Transverse colon (tissue), 4 donors: ENCODE results near the gene MACO1. TPM values are rescaled to one million over a fixed set of nuclear protein-coding genes. Genes with fewer than 3 reads are reported as not detected.
"Not testable (repeated sequence)": the region's sequence is repeated elsewhere in the genome, so short reads cannot be mapped to it uniquely, and the experiment has no call there.

Experiments used
- DNase-seq: peaks from one replicate; pipeline ENCODE4 v3.0.0-alpha.2; 2019
- H3K27ac ChIP-seq, 4 donors: fragments of 200-600 bp; sonication (generic); 2 replicates each; pipeline ENCODE4 v1.5.1; 2016 to 2018; ENCODE audit warnings: inconsistent platforms in 4 of 4
- H3K27me3 ChIP-seq: fragments of 200-600 bp; sonication (generic); 2 replicates; pipeline ENCODE4 v1.5.1; 2017; ENCODE audit warnings: inconsistent platforms
- H3K36me3 ChIP-seq, 4 donors: fragments of 200-600 bp; sonication (generic); 2 replicates each; pipeline ENCODE4 v1.5.1; 2017 to 2019; ENCODE audit warnings: inconsistent platforms in 4 of 4
- H3K4me1 ChIP-seq, 4 donors: fragments of 200-600 bp; sonication (generic); 2 replicates each; pipeline ENCODE4 v1.5.1; 2017 to 2020; ENCODE audit warnings: inconsistent platforms in 4 of 4
- H3K4me3 ChIP-seq, 4 donors: fragments of 200-600 bp; sonication (generic); 1 replicate in 1 of 4; 2 replicates in 3 of 4; pipeline versions ENCODE4 v1.5.1 to v1.6.1; 2017 to 2019; ENCODE audit warnings: inconsistent platforms in 4 of 4
- H3K9me3 ChIP-seq, 2 donors: fragments of 200-600 bp; sonication (generic); 2 replicates each; pipeline ENCODE4 v1.5.1; 2017 to 2019; ENCODE audit warnings: inconsistent platforms in 2 of 2
- CTCF ChIP-seq, 5 experiments: fragments of 200-600 bp in 3 of 5; fragments of 450-650 bp in 2 of 5; sonication (generic) in 3 of 5; IDR thresholded peaks; 1 replicate in 2 of 5; 2 replicates in 3 of 5; pipeline ENCODE4 v1.5.1; 2016 to 2017; ENCODE audit warnings: antibody characterized with exemption in 5 of 5, inconsistent platforms in 3 of 5, mild to moderate bottlenecking in 2 of 5, moderate library complexity in 1 of 5
- EP300 ChIP-seq: sonication (generic); formaldehyde crosslinking; IDR thresholded peaks from one replicate; pipeline ENCODE4 v1.6.1; 2017; ENCODE audit warnings: antibody characterized with exemption, low read depth
- POLR2A ChIP-seq: fragments of 450-650 bp; IDR thresholded peaks from one replicate; pipeline ENCODE4 v1.6.1; 2016; ENCODE audit warnings: antibody characterized with exemption, mild to moderate bottlenecking, moderate library complexity
- POLR2AphosphoS5 ChIP-seq, 3 donors: sonication (generic); formaldehyde crosslinking; IDR thresholded peaks; one replicate each; pipeline ENCODE4 v1.6.1; 2016; ENCODE audit warnings: antibody characterized with exemption in 3 of 3
- WGBS, 2 donors: methylation state at CpG; one replicate each; pipeline ENCODE4 v1.1.5; 2018; ENCODE audit warnings: low coverage in 1 of 2; 5-methylcytosine and 5-hydroxymethylcytosine counted together
- in situ Hi-C, 4 donors: fragments of 200-750 bp; cut with MboI; loops; one replicate each; pipeline versions ENCODE4 v1.15.0 to v1.15.1; 2017; ENCODE audit warnings: low sequenced_read_pairs in 3 of 4, low pct_ligation_motif_present in 1 of 4, low pct_unique_long_range_greater_than_20kb in 1 of 4
- intact Hi-C: fragments of 100-400 bp; cut with DNase I; formaldehyde crosslinking; loops from one replicate; pipeline ENCODE4 v1.15.1; 2023; ENCODE audit warnings: low total_unique reads
- total RNA-seq, 4 donors: library from RNA; depleted of rRNA; stranded (reverse); fragments of >200 nt; gene quantifications; one replicate each; pipeline ENCODE4 v1.1.0, GENCODE V29; 2016

MACO1 gene
- total RNA-seq, 4 donors from 2014 or later = 11.3 to 24.9 (median 19.0) TPM

- WGBS, 2 donors = 65% methylated on average over 6 of the region's 6 CpGs; no CpG with 5 or more reads in 1 of the 2 donors
- intact Hi-C loops = no loop called here
Measured at GRCh38 chr1:25392841-25393240, 37.9 kb upstream of the MACO1 start.

DNA sequence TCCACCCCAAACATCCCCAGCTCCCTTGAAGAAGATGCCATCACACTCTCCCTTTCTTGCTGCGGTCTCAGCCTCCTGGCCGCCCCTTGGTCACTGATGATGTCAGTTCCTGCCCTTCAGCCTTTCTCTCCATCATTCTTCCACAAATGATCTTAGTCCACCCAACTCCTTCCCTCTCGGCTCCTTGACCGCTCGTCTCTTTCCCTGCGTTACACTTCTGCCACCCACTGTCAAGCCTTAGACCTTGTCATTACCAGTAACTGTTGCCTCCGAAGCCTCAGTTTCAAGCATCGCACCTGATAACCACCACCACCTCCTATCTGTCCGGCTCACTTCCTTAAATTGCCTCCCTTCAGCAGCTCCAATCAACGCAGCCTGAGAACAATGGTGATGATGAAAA, 33.1 kb upstream of the MACO1 start:
- H3K27me3 ChIP-seq, H3K4me3 ChIP-seq, DNase-seq, H3K27ac ChIP-seq, H3K36me3 ChIP-seq, intact Hi-C loops, H3K4me1 ChIP-seq, H3K9me3 ChIP-seq: not testable (repeated sequence)
- 52 to 75% methylated on average over 2 to 6 of the region's 10 CpGs for WGBS, 2 donors
- in situ Hi-C loops = loop anchor here in 1 of 4 donors (10.0 kb wide), 1 partner anchor 127 kb away; no protein-coding TSS in a partner anchor

More at GRCh38 chr1:25392841-25393240, 37.9 kb upstream of the MACO1 start:
- Histone ChIP-seq H3K27ac (no peak overlapping the region), H3K36me3 (no peaks in the 10 kb centered on the region), H3K4me1 (no peaks in the 10 kb centered on the region), H3K27me3 (no peaks in the 10 kb centered on the region), H3K4me3 (no peak overlapping the region), H3K9me3 (no peaks in the 10 kb centered on the region)
- TF ChIP-seq POLR2A = no peak
- TF ChIP-seq POLR2AphosphoS5 (IDR thresholded peaks at IDR 0.05) = no peak
- TF ChIP-seq EP300 = no peak
- no peak for TF ChIP-seq CTCF (IDR thresholded peaks at IDR 0.05)
- in situ Hi-C loops = loop anchor here in 1 of 4 donors (10.0 kb wide), 1 partner anchor 132 kb away; no protein-coding TSS in a partner anchor
- DNase-seq = no peak

- DNase-seq, H3K4me3 ChIP-seq, H3K36me3 ChIP-seq, H3K27ac ChIP-seq, H3K27me3 ChIP-seq, H3K9me3 ChIP-seq, intact Hi-C loops, H3K4me1 ChIP-seq: not testable (repeated sequence)
- WGBS, 2 donors = no CpG with 5 or more reads among the region's 2 CpGs
- in situ Hi-C loops = loop anchor here in 1 of 4 donors (10.0 kb wide), 1 partner anchor 127 kb away; no protein-coding TSS in a partner anchor
Measured at GRCh38 chr1:25398079-25398478, 32.6 kb upstream of the MACO1 start.

DNA sequence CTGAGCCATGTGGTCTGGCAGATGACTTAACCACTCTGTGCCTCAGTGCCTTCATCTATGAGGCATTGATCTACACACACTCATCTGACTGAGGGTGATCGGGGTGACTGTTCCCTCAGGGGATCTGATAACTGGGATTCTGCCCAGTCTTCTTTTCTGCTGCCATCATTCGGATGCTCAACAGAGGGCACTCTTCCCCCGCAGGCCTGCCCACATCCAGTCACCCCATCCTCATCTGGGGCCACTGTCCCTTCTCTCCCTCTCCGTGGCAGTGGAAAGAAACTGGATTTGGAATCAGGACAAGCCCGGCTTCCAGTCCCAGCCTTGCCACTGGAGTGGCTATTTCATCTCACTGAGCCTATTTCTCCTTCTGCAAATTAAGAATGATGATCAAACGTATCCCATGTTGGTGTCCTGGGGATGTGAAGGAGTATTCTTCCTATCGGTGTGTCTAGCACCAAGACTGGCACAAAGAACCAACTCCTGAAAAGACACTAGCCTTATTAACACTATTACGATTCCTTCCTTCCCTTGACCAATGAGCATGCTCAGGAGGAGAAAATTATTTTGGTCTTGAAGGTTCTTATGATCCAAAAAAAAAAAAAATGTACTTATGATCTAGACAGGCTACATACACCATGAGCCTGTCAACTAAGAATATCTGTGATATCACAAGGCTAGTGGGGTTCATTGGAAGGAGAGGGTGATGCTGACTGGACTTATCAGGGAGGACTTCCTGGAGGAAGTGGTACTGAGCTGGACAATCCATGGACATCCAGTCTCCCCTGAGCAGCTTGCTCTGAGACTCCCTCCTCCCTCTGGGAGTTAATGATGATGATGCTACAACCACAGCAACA, 27.5 kb upstream of the MACO1 start:
- not testable (repeated sequence) for H3K4me1 ChIP-seq, H3K27me3 ChIP-seq, DNase-seq, H3K27ac ChIP-seq, H3K9me3 ChIP-seq, H3K36me3 ChIP-seq, H3K4me3 ChIP-seq
- WGBS, 2 donors = 20% methylated on average over 7 of the region's 8 CpGs; no CpG with 5 or more reads in 1 of the 2 donors
- intact Hi-C loops (loop anchor here (10.0 kb wide), 1 partner anchor 122 kb away; no protein-coding TSS in a partner anchor), in situ Hi-C loops (loop anchor here in 3 of 4 donors (10.0 kb wide), 2 partner anchors 118 to 122 kb away; no protein-coding TSS in a partner anchor)
- TF ChIP-seq CTCF (IDR thresholded peaks at IDR 0.05) = peak in 3 of 5 experiments; percentile 27 to 35 (median 33)

DNA sequence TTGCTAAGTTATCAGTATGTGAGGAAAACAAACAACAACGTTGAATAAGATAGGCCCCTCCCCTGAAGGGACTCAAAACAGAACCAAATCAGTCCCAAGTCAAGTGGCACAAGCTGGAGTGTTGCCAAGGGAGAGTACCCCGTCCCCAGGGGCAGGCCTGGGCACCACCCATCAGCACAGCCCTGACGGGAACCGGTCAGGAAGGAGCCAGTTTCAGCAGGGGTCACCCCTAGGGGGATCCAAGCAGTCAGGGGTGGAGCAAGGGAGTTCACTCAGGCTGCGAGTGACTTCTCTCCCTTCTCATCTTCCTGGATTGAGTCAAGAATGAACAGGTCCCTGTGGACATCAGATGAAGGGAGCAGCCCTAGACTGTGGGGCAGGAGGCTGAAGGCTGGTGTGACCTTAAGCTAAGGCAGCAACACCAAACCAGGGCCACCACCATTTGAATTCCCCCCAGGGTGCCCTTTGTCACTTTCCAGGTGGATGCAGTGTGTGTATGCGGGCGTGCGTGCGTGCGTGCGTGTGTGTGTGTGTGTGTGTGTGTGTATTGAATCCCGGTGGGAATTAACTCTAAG, 24.9 kb upstream of the MACO1 start:
- in situ Hi-C loops = loop anchor here in 3 of 4 donors (10.0 kb wide), 2 partner anchors 119 to 121 kb away; no protein-coding TSS in a partner anchor
- H3K4me1 ChIP-seq, DNase-seq, H3K9me3 ChIP-seq, H3K4me3 ChIP-seq, H3K27me3 ChIP-seq, H3K36me3 ChIP-seq, H3K27ac ChIP-seq: not testable (repeated sequence)
- intact Hi-C loops = loop anchor here (10.0 kb wide), 1 partner anchor 119 kb away; no protein-coding TSS in a partner anchor
- whole genome bisulfite sequencing, 2 donors = 69% methylated on average over 8 of the region's 12 CpGs; no CpG with 5 or more reads in 1 of the 2 donors

DNA sequence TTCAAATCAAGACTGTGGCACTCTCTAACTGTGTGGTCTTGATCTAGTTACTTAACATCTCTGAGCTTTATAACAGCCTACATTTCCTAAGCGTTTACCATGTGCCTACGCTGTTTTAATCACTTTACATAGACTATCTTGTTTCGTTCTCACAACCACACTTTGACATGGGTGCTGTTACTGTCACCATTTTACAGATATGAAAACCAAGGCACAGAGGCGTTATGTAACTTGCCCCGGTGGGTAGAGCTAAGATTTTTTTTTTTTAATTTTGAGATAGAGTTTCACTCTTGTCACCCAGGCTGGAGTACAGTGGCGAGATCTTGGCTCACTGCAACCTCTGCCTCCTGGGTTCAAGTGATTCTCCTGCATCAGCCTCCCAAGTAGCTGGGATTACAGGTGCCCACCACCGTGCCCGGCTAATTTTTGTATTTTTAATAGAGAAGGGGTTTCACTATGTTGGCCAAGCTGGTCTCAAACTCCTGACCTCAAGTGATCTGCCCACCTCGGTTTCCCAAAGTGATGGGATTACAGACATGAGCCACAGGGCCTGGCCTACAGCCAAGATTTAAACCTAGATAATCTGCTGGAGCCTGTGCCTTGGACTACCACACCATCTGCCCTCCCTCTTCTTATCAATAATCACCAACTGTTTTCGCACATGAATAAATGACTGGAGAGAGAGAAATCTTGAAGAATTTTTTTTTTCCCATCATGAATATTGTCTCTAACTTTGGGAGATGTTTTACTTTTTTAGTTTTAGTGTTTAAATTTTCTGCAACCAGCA, 20.9 kb upstream of the MACO1 start:
- in situ Hi-C loops = loop anchor here in 3 of 4 donors (10.0 kb wide), 2 partner anchors 115 to 125 kb away; no protein-coding TSS in a partner anchor
- not testable (repeated sequence) for H3K27ac ChIP-seq, DNase-seq, H3K9me3 ChIP-seq, H3K36me3 ChIP-seq, H3K4me3 ChIP-seq, H3K4me1 ChIP-seq, H3K27me3 ChIP-seq
- intact Hi-C loops = loop anchor here (10.0 kb wide), 1 partner anchor 115 kb away; no protein-coding TSS in a partner anchor
- WGBS, 2 donors = 84 to 93% methylated on average over 3 to 10 of the region's 10 CpGs

DNA sequence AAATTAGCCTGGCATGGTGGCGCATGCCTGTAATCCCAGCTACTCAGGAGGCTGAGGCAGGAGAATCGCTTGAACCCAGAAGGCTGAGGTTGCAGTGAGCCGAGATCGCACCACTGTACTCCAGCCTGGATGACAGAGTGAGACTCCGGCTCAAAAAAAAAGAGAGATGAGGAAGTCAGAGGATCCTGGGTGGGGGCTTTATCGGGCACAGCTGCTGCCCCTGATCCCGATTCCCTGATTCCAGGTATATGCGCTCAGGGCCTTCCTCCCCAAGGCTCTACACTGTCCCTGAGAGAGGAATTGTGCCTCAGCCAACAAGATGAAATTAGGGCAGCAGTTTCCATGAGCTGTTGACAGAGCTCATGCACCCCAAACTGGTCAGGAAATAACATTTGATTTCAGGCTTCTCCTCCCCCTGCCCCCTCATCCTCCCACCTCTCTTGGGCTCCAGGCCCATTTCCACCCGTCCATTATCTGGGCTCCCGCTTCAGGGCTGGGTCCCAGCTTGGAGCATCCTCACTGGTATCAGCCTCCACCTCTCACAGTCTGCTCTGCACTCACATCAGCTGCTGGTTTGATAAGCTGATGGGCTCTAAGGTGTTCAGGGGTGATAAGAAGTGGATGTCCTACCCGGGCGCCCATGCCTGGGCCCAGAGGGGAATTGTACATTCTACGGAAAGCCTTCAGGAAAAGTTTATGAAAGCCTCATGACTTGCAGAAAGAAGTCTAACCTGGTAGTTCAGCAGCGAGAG, 17.6 kb upstream of the MACO1 start:
- DNase-seq, H3K4me3 ChIP-seq, intact Hi-C loops, H3K27ac ChIP-seq, H3K36me3 ChIP-seq, H3K9me3 ChIP-seq, in situ Hi-C loops, H3K4me1 ChIP-seq, H3K27me3 ChIP-seq: not testable (repeated sequence)
- 90 to 100% methylated on average over 1 to 13 of the region's 14 CpGs for WGBS, 2 donors
